ENCODE results near the gene INSIG1. TPM values are rescaled to one million over a fixed set of nuclear protein-coding genes. Genes with fewer than 3 reads are reported as not detected.

The INSIG1 gene
- polyA plus RNA-seq, 3 donors = 37.1 to 85.6 (median 39.6) TPM

GRCh38 chr7:155257482-155258225 lies 40.0 kb upstream of the INSIG1 start:
- H3K4me1 Mint-ChIP-seq = peaks cover 9% of the 10 kb centered on the region
- no peak overlapping the region for H3K27ac ChIP-seq (ENCODE audit: low read depth in 1 of 2, low read length in 2 of 2)
- H3K27me3 Mint-ChIP-seq (ENCODE audit: low read depth in 3 of 3) = peaks cover 0 to 3% (median 0%) of the 10 kb centered on the region in 3 donors
- peaks cover 0 to 6% of the 10 kb centered on the region in 2 donors for H3K4me1 ChIP-seq (ENCODE audit: control insufficient read depth in 1 of 2, insufficient read depth in 2 of 2, low read length in 2 of 2)
- 90% methylated on average over 30 of the region's 30 CpGs for WGBS (ENCODE audit: insufficient coverage)
- H3K4me2 ChIP-seq (replicated peaks; ENCODE audit: extremely low read depth, low read length, poor library complexity, severe bottlenecking) = no peak overlapping the region
- H3K9ac ChIP-seq (ENCODE audit: insufficient read depth, low read length, poor library complexity, severe bottlenecking) = no peak overlapping the region
- TF ChIP-seq CTCF (IDR thresholded peaks at IDR 0.05) = no peak
- no peak overlapping the region for H3K4me3 Mint-ChIP-seq
- H2AFZ ChIP-seq (ENCODE audit: insufficient read depth, low read depth, low read length, poor library complexity, severe bottlenecking) = no peak overlapping the region
- H3K9me3 ChIP-seq (replicated peaks in 1 of 2; ENCODE audit: control insufficient read depth in 1 of 2, insufficient read depth in 1 of 2, low read length in 2 of 2) = no peaks in the 10 kb centered on the region
- H3K9me3 Mint-ChIP-seq = peaks cover 0 to 6% (median 0%) of the 10 kb centered on the region in 7 donors
- intact Hi-C loops (cut with micrococcal nuclease) = no loop called here
- H3K27ac Mint-ChIP-seq = no peak overlapping the region
- no peaks in the 10 kb centered on the region for H3K36me3 Mint-ChIP-seq
- H4K20me1 ChIP-seq (ENCODE audit: insufficient read depth, low read length) = no peaks in the 10 kb centered on the region
- no peaks in the 10 kb centered on the region for H3K79me2 ChIP-seq (ENCODE audit: insufficient read depth, low read length)
- H3K36me3 ChIP-seq (replicated peaks in 1 of 2; ENCODE audit: control insufficient read depth in 1 of 2, insufficient read depth in 2 of 2, low read length in 2 of 2) = no peaks in the 10 kb centered on the region
- no peak overlapping the region for H3K4me3 ChIP-seq (replicated peaks in 1 of 3; ENCODE audit: low read depth in 2 of 3, low read length in 3 of 3)
- H3K27me3 ChIP-seq (ENCODE audit: control insufficient read depth in 2 of 2, insufficient read depth in 2 of 2, low read length in 2 of 2) = no peaks in the 10 kb centered on the region
- DNase-seq = no peak

- Mint-ChIP-seq H3K4me1 (peaks cover 9% of the 10 kb centered on the region), H3K9me3 (peaks cover 0 to 6% (median 0%) of the 10 kb centered on the region in 7 donors), H3K36me3 (no peaks in the 10 kb centered on the region), H3K27me3 (ENCODE audit: low read depth in 3 of 3) (peaks cover 0 to 2% (median 0%) of the 10 kb centered on the region in 3 donors), H3K4me3 (no peak overlapping the region), H3K27ac (no peak overlapping the region)
- H3K27ac ChIP-seq (ENCODE audit: low read depth in 1 of 2, low read length in 2 of 2) = no peak overlapping the region
- no peaks in the 10 kb centered on the region for H4K20me1 ChIP-seq (ENCODE audit: insufficient read depth, low read length)
- H3K4me3 ChIP-seq (replicated peaks in 1 of 3; ENCODE audit: low read depth in 2 of 3, low read length in 3 of 3) = no peak overlapping the region
- intact Hi-C loops (cut with micrococcal nuclease) = no loop called here
- 100% methylated on average over 3 of the region's 3 CpGs for WGBS (ENCODE audit: insufficient coverage)
- H3K36me3 ChIP-seq (replicated peaks in 1 of 2; ENCODE audit: control insufficient read depth in 1 of 2, insufficient read depth in 2 of 2, low read length in 2 of 2) = no peaks in the 10 kb centered on the region
- H3K9me3 ChIP-seq (replicated peaks in 1 of 2; ENCODE audit: control insufficient read depth in 1 of 2, insufficient read depth in 1 of 2, low read length in 2 of 2) = no peaks in the 10 kb centered on the region
- TF ChIP-seq CTCF (IDR thresholded peaks at IDR 0.05) = no peak
- H3K4me1 ChIP-seq (ENCODE audit: control insufficient read depth in 1 of 2, insufficient read depth in 2 of 2, low read length in 2 of 2) = peaks cover 0 to 6% of the 10 kb centered on the region in 2 donors
- no peak for DNase-seq
- H3K4me2 ChIP-seq (replicated peaks; ENCODE audit: extremely low read depth, low read length, poor library complexity, severe bottlenecking) = no peak overlapping the region
- H3K79me2 ChIP-seq (ENCODE audit: insufficient read depth, low read length) = no peaks in the 10 kb centered on the region
- no peaks in the 10 kb centered on the region for H3K27me3 ChIP-seq (ENCODE audit: control insufficient read depth in 2 of 2, insufficient read depth in 2 of 2, low read length in 2 of 2)
- H2AFZ ChIP-seq (ENCODE audit: insufficient read depth, low read depth, low read length, poor library complexity, severe bottlenecking) = no peak overlapping the region
- no peak overlapping the region for H3K9ac ChIP-seq (ENCODE audit: insufficient read depth, low read length, poor library complexity, severe bottlenecking)
Measured at GRCh38 chr7:155258226-155258560, 39.5 kb upstream of the INSIG1 start.

All from CD14-positive monocyte (primary cell).